Measurements from ENCODE around the gene SH3BP4.

- TF ChIP-seq POLR2A (IDR thresholded peaks at IDR 0.05) (no peak), CTCF (IDR thresholded peaks at IDR 0.05) (no peak)
Measured at GRCh38 chr2:234958311-234958710, 6.5 kb downstream of the SH3BP4 start.

Measured in uterus (tissue), 2 donors.